Measurements from ENCODE around the gene FOXD1. TPM values are rescaled to one million over a fixed set of nuclear protein-coding genes. Genes with fewer than 3 reads are reported as not detected.

Gene FOXD1
- total RNA-seq, 1 donor from 2014 or later = 7.3 TPM

- no peak for DNase-seq (ENCODE audit: low read depth)
These were observed 7.2 kb downstream of the FOXD1 start for GRCh38 chr5:73441378-73441777.

GRCh38 chr5:73440262-73440661, 8.3 kb downstream of the FOXD1 start:
- no peak for DNase-seq (ENCODE audit: low read depth)

- DNase-seq (ENCODE audit: low read depth) = no peak
These were observed 9.7 kb downstream of the FOXD1 start for GRCh38 chr5:73438645-73439470.

- no peak for DNase-seq (ENCODE audit: low read depth)
These were observed 10.6 kb downstream of the FOXD1 start for GRCh38 chr5:73437777-73438644.

GRCh38 chr5:73437101-73437776, 11.3 kb downstream of the FOXD1 start:
- peak; percentile 54 for DNase-seq (ENCODE audit: low read depth)

- DNase-seq (ENCODE audit: low read depth) = no peak
These were observed 12.0 kb downstream of the FOXD1 start for GRCh38 chr5:73436535-73437100.

GRCh38 chr5:73435759-73436534, 12.6 kb downstream of the FOXD1 start:
- DNase-seq (ENCODE audit: low read depth) = no peak

- no peak for DNase-seq (ENCODE audit: low read depth)
These were observed 13.7 kb downstream of the FOXD1 start for GRCh38 chr5:73434907-73435306.

- no peak for DNase-seq (ENCODE audit: low read depth)
These were observed 14.1 kb downstream of the FOXD1 start for GRCh38 chr5:73434461-73434860.

- DNase-seq (ENCODE audit: low read depth) = peak; percentile 18
These were observed 14.6 kb downstream of the FOXD1 start for GRCh38 chr5:73433982-73434342.

GRCh38 chr5:73433272-73433981, 15.2 kb downstream of the FOXD1 start:
- DNase-seq (ENCODE audit: low read depth) = no peak

GRCh38 chr5:73431204-73431851, 17.2 kb downstream of the FOXD1 start:
- DNase-seq (ENCODE audit: low read depth) = peak; percentile 25

GRCh38 chr5:73426034-73426433, 22.5 kb downstream of the FOXD1 start:
- no peak for DNase-seq (ENCODE audit: low read depth)

- DNase-seq (ENCODE audit: low read depth) = no peak
These were observed 24.0 kb downstream of the FOXD1 start for GRCh38 chr5:73424556-73424977.

GRCh38 chr5:73422164-73422563, 26.4 kb downstream of the FOXD1 start:
- no peak for DNase-seq (ENCODE audit: low read depth)

- DNase-seq (ENCODE audit: low read depth) = no peak
These were observed 27.9 kb downstream of the FOXD1 start for GRCh38 chr5:73420666-73421065.

- DNase-seq (ENCODE audit: low read depth) = no peak
These were observed 28.8 kb downstream of the FOXD1 start for GRCh38 chr5:73419465-73420390.

- no peak for DNase-seq (ENCODE audit: low read depth)
These were observed 29.5 kb downstream of the FOXD1 start for GRCh38 chr5:73419117-73419464.

- DNase-seq (ENCODE audit: low read depth) = no peak
These were observed 30.3 kb downstream of the FOXD1 start for GRCh38 chr5:73418244-73418691.
